GM23338 (cell line): ENCODE results near the gene ZNF804B.

Experiments
- CREB1 ChIP-seq: fragments of 250-450 bp; sonication (Bioruptor Pico); IDR thresholded peaks from 2 replicates; pipeline ENCODE4 v1.5.0; 2020; ENCODE audit warnings: low read depth, mild to moderate bottlenecking, moderate library complexity
- CTCF ChIP-seq, 2 experiments: fragments of 200-600 bp in 1 of 2; sonication (generic) in 1 of 2; conservative IDR thresholded peaks; 2 replicates each; pipeline versions ENCODE4 v1.5.1 to v1.6.1; 2016 to 2017; ENCODE audit warnings: antibody characterized with exemption in 2 of 2, low read depth in 2 of 2, mild to moderate bottlenecking in 2 of 2, moderate library complexity in 1 of 2
- EZH2phosphoT487 ChIP-seq: fragments of 200-600 bp; sonication (generic); IDR thresholded peaks from one replicate; pipeline ENCODE4 v1.8.1; 2018; ENCODE audit warnings: antibody characterized with exemption; ENCODE audit not compliant: unreplicated experiment
- POLR2AphosphoS5 ChIP-seq: IDR thresholded peaks from 2 replicates; pipeline ENCODE4 v1.6.1; 2016; ENCODE audit warnings: antibody characterized with exemption, low read depth
- REST ChIP-seq: IDR thresholded peaks from one replicate; pipeline ENCODE4 v1.6.1; 2018; ENCODE audit warnings: antibody characterized with exemption; ENCODE audit not compliant: unreplicated experiment
- ZNF331 ChIP-seq: fragments of 250-450 bp; sonication (Bioruptor Pico); IDR thresholded peaks from 2 replicates; pipeline ENCODE4 v1.5.0; 2020; ENCODE audit warnings: low read depth, mild to moderate bottlenecking, moderate library complexity

- no peak for TF ChIP-seq CTCF (conservative IDR thresholded peaks at IDR 0.05; ENCODE audit: low read depth in 2 of 2)
- no peak for TF ChIP-seq ZNF331 (CRISPR knock-in tag)
- no peak for TF ChIP-seq REST
- no peak for TF ChIP-seq CREB1 (CRISPR knock-in tag)
- TF ChIP-seq EZH2phosphoT487 = no peak
- TF ChIP-seq POLR2AphosphoS5 = no peak
These were observed 400.6 kb downstream of the ZNF804B start for GRCh38 chr7:89160107-89160506.
